Fibroblast of peridontal ligament (primary cell): ENCODE results near the gene CR1.
A peak's percentile ranks its signal among the peaks of the same experiment; 100 is the strongest.
"Not testable (repeated sequence)": the region's sequence is repeated elsewhere in the genome, so short reads cannot be mapped to it uniquely, and the experiment has no call there.

ENCODE experiments used
- DNase-seq: peaks from one replicate; pipeline ENCODE4 v3.0.0-alpha.2; 2010; ENCODE audit errors: extremely low read depth

The CR1 gene

GRCh38 chr1:207676153-207676552 lies 180.2 kb downstream of the CR1 start:
- no peak for DNase-seq

GRCh38 chr1:207680590-207681388 lies 184.8 kb downstream of the CR1 start:
- peak; percentile 68 for DNase-seq

- not testable (repeated sequence) for DNase-seq
Measured at GRCh38 chr1:207682872-207683434, 187.0 kb downstream of the CR1 start.

- not testable (repeated sequence) for DNase-seq
Measured at GRCh38 chr1:207690551-207690950, 194.6 kb downstream of the CR1 start.

- DNase-seq: no peak
Measured at GRCh38 chr1:207691010-207691409, 195.1 kb downstream of the CR1 start.
